SJCRH30 (cell line): ENCODE results near the gene CCT8. TPM values are rescaled to one million over a fixed set of nuclear protein-coding genes. Genes with fewer than 3 reads are reported as not detected.
A peak's percentile ranks its signal among the peaks of the same experiment; 100 is the strongest.

Source experiments
- DNase-seq, 2 experiments: peaks; one replicate each; pipeline ENCODE4 v3.0.0-alpha.2; 2015 to 2020
- H3K27ac ChIP-seq: fragments of 250-450 bp; sonication (Bioruptor Pico); 2 replicates; pipeline ENCODE4 v1.5.1; 2020; ENCODE audit warnings: mild to moderate bottlenecking, moderate library complexity
- H3K27me3 ChIP-seq: fragments of 250-450 bp; sonication (Bioruptor Pico); 2 replicates; pipeline ENCODE4 v1.5.1; 2020; ENCODE audit warnings: mild to moderate bottlenecking, moderate library complexity
- H3K36me3 ChIP-seq: fragments of 250-450 bp; sonication (Bioruptor Pico); 2 replicates; pipeline ENCODE4 v1.5.1; 2020; ENCODE audit warnings: mild to moderate bottlenecking, moderate library complexity
- H3K4me1 ChIP-seq: fragments of 250-450 bp; sonication (Bioruptor Pico); 2 replicates; pipeline ENCODE4 v1.5.1; 2020; ENCODE audit warnings: mild to moderate bottlenecking, moderate library complexity
- H3K4me3 ChIP-seq: fragments of 250-450 bp; sonication (Bioruptor Pico); 2 replicates; pipeline ENCODE4 v1.5.1; 2020; ENCODE audit warnings: mild to moderate bottlenecking, moderate library complexity
- H3K9me3 ChIP-seq: fragments of 250-450 bp; sonication (Bioruptor Pico); replicated peaks from 2 replicates; pipeline ENCODE4 v1.5.1; 2020; ENCODE audit warnings: mild to moderate bottlenecking, moderate library complexity
- total RNA-seq: library from RNA; depleted of rRNA; stranded (reverse); fragments of >200 nt; shearing (Covaris generic); gene quantifications from 2 replicates; pipeline ENCODE4 v1.2.3, GENCODE V29; 2014

Gene CCT8
- total RNA-seq, 1 experiment from 2014 or later: 460 TPM

DNA sequence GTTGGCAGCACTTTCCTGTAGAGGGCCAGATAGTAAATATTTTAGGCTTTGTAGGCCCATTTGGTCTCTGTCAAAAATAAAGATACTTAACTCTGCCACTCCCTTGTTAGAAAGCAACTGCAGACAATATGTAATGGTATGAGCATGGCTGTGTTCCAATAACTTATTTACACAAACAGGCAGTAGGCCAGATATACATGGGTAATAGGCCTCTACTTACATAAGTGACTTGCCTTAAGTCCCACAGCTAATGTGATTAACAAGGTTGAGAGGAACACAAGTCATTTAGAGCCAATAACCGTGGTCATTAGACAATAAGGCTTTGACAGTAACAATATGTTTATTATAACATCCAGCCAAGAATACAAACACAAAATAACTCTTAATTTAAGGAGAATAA, 17.4 kb downstream of the CCT8 start:
- H3K27me3 ChIP-seq: no peaks in the 10 kb centered on the region
- no peak overlapping the region for H3K27ac ChIP-seq
- H3K4me1 ChIP-seq: no peaks in the 10 kb centered on the region
- H3K4me3 ChIP-seq: no peak overlapping the region
- no peaks in the 10 kb centered on the region for H3K9me3 ChIP-seq
- no peak for DNase-seq
- H3K36me3 ChIP-seq: peaks cover 91% of the 10 kb centered on the region

DNA sequence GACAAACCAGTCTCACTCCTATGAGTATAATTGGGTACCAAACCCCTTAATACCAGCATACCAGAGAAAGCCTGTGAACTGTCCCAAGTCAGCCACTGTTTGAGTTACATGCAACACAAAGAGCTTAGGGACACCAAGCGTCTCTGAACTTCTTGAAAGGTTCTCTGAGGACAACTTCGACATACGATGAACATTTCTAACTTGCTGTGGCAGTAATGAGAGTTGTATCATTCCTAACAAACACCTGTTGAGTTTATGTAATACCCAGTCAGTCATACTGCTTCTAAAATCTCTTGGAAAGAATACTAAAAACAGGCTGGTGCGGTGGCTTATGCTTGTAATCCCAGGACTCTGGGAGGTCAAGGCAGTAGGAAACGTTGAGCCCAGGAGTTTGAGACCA, 18.4 kb downstream of the CCT8 start:
- Histone ChIP-seq H3K36me3 (peaks cover 91% of the 10 kb centered on the region), H3K9me3 (no peaks in the 10 kb centered on the region), H3K27ac (no peak overlapping the region), H3K27me3 (no peaks in the 10 kb centered on the region), H3K4me1 (no peaks in the 10 kb centered on the region), H3K4me3 (no peak overlapping the region)
- DNase-seq: no peak

DNA sequence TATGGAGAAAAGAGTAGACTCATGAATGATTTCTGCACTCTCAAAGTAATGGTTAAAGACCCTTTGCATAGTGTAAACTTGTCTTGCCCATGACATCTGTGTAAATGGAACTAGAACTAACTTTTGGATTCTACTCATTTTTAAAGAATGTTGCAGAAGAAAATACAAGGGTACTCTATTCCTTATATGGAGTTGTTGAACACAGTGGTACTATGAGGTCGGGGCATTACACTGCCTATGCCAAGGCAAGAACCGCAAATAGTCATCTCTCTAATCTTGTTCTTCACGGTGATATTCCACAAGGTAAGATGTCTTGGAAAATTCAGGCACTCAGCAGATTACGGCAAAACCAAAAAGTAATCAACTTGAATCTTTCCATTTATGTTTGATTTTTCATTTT, 19.8 kb downstream of the CCT8 start:
- no peak overlapping the region for H3K4me3 ChIP-seq
- H3K4me1 ChIP-seq: no peaks in the 10 kb centered on the region
- no peaks in the 10 kb centered on the region for H3K9me3 ChIP-seq
- DNase-seq: no peak
- no peaks in the 10 kb centered on the region for H3K27me3 ChIP-seq
- H3K27ac ChIP-seq: no peak overlapping the region
- peaks cover 91% of the 10 kb centered on the region for H3K36me3 ChIP-seq

DNA sequence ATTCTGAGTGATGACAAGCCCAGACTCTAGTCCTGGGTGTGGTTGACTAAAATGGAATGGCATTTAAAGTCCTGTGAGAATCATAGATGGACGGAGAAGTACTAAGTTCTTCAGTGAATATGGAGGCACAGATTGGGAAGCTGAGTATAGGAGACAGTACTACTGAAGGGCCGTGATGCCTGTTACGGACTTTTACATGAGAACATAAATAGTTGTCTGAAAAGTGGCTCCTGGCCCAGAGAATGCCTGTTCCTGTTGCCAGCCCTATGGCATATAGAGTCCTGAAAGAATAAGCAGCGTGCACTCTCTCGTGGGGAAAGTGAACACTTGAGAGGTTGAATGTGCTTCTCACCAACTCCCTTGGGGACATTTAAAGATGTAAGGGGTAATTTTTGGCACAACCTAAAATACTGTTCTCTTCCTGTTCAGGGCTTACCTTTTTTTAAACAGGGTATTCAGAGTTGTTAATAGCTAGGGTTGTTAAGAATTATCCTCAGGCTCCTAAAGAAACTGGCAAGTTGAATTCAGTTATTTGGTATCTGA, 20.4 kb downstream of the CCT8 start:
- H3K27ac ChIP-seq: no peak overlapping the region
- DNase-seq: no peak
- H3K36me3 ChIP-seq: peaks cover 92% of the 10 kb centered on the region

DNA sequence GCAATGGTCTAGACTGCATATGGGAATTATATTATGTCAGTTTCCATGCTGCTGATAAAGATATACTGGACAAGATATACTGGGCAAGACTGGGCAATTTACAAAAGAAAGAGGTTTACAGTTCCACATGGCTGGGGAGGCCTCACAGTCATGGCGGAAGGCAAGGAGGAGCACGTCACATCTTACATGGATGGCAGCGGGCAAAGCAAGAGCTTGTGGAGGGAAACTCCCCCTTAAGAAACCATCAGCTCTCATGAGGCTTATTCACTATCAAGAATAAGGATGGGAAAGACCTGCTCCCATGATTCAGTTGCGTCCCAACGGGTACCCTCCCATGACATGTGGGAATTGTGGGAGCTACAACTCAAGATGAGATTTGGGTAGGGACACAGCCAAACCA, 21.2 kb downstream of the CCT8 start:
- Histone ChIP-seq H3K4me1 (no peaks in the 10 kb centered on the region), H3K36me3 (peaks cover 91% of the 10 kb centered on the region), H3K27ac (no peak overlapping the region), H3K27me3 (no peaks in the 10 kb centered on the region), H3K4me3 (no peak overlapping the region), H3K9me3 (no peaks in the 10 kb centered on the region)
- no peak for DNase-seq

More for the DNA sequence above, 20.4 kb downstream of the CCT8 start:
- H3K4me3 ChIP-seq: no peak overlapping the region
- no peaks in the 10 kb centered on the region for H3K27me3 ChIP-seq
- H3K4me1 ChIP-seq: no peaks in the 10 kb centered on the region
- no peaks in the 10 kb centered on the region for H3K9me3 ChIP-seq

DNA sequence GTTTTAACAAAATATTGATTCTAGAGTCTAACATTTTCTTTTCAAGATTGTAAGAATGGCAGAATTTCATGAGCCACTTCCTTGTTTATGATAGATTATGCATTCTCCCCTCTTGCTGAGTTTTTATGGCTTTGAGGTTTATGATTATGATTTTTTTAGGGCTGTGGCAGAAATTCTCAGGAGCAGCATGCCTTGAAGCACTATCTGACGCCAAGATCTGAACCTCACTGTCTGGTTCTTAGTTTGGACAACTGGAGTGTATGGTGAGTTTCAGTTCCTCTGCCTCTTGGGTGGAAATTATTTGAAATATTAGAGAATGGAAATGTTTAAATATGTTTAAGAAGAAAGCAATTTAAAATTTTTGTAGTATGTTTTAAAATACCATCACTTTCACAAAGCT, 38.8 kb downstream of the CCT8 start:
- Histone ChIP-seq H3K27ac (no peak overlapping the region), H3K27me3 (no peaks in the 10 kb centered on the region), H3K36me3 (peaks cover 81% of the 10 kb centered on the region), H3K9me3 (no peaks in the 10 kb centered on the region), H3K4me3 (no peak overlapping the region), H3K4me1 (no peaks in the 10 kb centered on the region)
- no peak for DNase-seq

DNA sequence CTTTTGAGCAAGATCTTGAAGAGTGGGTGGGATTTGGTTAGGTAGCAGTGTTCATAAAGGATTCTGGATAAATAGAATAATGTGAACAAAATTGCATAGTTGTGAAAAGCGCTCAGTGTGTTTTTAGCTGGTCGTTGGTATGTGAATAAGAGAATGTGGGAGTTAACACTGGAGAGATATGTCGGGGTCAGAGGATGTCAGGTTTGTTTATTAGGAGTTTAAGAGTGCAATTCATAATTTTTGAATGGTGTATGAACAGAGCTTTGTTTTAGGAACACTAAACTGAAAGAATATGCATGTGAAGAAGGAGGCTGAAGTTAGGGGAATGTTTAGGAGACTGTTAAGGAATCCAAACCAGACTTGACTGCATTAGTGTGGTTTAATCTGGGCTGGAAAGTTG, 39.6 kb downstream of the CCT8 start:
- H3K4me1 ChIP-seq: no peaks in the 10 kb centered on the region
- peaks cover 80% of the 10 kb centered on the region for H3K36me3 ChIP-seq
- H3K4me3 ChIP-seq: no peak overlapping the region
- H3K9me3 ChIP-seq: no peaks in the 10 kb centered on the region
- H3K27me3 ChIP-seq: no peaks in the 10 kb centered on the region
- DNase-seq: no peak
- H3K27ac ChIP-seq: no peak overlapping the region

DNA sequence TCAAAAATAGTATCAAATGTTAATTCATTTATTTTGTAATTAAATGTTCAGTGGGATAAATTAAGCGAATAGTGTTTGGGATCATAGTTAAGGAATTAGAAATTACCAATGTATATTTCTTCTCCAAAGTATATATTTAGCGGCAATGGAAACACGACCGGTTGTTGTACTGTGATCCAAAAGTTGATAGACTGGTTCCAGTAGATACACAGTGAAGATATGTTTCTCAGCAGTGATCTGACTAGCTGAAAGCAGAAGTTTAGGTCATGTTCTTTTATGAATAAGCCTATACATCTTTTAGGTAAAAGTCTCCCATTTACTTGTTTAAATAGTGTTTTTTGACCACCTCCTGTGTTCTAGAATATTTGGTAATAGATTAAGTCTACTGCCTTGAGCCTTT, 40.1 kb downstream of the CCT8 start:
- Histone ChIP-seq H3K36me3 (peaks cover 80% of the 10 kb centered on the region), H3K9me3 (no peaks in the 10 kb centered on the region)
- no peak for DNase-seq

DNA sequence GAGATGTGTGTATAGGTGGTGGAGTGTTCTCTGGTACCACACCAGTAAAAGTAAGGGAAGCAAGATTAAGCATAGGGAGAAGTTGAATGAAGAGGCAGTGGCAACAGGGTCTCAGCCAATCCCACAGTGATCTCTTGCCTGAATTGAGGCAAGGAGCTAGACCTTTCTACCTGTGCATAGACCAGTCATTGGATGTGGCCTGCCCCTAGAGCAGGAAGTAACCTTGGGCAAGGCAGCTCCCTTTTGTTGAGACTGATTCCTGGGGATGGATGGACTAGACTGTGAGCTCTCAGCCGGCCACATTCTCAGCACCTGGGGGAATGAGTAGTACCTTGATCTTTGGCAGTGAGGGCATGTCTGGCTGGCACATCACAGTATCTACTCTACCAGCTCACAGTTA, 42.5 kb downstream of the CCT8 start:
- no peak for DNase-seq
- Histone ChIP-seq H3K27me3 (no peaks in the 10 kb centered on the region), H3K27ac (no peak overlapping the region), H3K9me3 (no peaks in the 10 kb centered on the region), H3K36me3 (peaks cover 62% of the 10 kb centered on the region), H3K4me3 (no peak overlapping the region), H3K4me1 (peaks cover 2% of the 10 kb centered on the region)

More for the DNA sequence above, 40.1 kb downstream of the CCT8 start:
- H3K4me1 ChIP-seq: no peaks in the 10 kb centered on the region
- no peak overlapping the region for H3K27ac ChIP-seq
- no peaks in the 10 kb centered on the region for H3K27me3 ChIP-seq
- no peak overlapping the region for H3K4me3 ChIP-seq

DNA sequence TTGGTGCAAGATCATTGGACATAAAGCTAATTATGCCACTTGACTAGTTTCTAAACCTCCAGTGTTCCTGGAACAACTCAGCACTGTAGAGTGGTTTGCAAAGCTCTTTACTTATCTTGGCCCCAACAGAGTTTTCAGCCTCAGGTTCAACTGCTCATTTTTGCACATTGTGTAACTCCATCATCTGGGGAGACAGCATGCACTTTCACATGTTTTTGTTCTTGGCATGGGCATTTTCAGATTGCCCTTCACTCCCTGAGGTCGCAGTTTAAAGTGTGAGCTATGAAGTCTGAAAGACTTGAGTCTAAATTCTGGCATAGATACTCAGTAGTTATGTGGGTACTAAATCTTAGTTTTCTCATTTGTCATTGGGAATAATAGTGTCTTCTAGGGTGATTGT, 43.9 kb downstream of the CCT8 start:
- no peak overlapping the region for H3K27ac ChIP-seq
- no peak for DNase-seq
- peaks cover 51% of the 10 kb centered on the region for H3K36me3 ChIP-seq

DNA sequence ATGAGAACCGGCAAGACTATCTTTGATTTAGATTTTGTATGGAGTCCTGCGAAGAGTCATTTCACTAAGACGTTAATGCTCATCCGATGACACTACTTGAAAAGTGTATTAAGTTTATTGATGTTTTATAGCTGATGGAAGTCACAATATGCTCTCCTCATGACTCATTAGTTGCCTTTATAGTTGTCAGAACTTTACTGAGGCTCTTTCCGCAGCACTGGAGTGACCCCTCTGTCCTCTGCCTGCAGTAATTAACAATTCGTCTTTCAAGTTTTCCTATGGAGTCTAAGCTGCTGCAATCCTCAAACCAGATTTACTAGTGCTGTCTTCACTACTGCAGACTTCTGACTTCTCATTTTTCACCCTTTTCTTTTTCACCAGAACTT, 48.1 kb downstream of the CCT8 start:
- Histone ChIP-seq H3K9me3 (no peaks in the 10 kb centered on the region), H3K36me3 (peaks cover 21% of the 10 kb centered on the region), H3K4me1 (peaks cover 11% of the 10 kb centered on the region), H3K27ac (peak overlapping the region; percentile 96; the same call in 1 of the 2 replicates), H3K27me3 (no peaks in the 10 kb centered on the region), H3K4me3 (peak overlapping the region; percentile 94)
- DNase-seq: peak in 1 of 2 experiments; percentile 12

More for the DNA sequence above, 43.9 kb downstream of the CCT8 start:
- no peak overlapping the region for H3K4me3 ChIP-seq
- no peaks in the 10 kb centered on the region for H3K9me3 ChIP-seq
- peaks cover 7% of the 10 kb centered on the region for H3K4me1 ChIP-seq
- no peaks in the 10 kb centered on the region for H3K27me3 ChIP-seq

DNA sequence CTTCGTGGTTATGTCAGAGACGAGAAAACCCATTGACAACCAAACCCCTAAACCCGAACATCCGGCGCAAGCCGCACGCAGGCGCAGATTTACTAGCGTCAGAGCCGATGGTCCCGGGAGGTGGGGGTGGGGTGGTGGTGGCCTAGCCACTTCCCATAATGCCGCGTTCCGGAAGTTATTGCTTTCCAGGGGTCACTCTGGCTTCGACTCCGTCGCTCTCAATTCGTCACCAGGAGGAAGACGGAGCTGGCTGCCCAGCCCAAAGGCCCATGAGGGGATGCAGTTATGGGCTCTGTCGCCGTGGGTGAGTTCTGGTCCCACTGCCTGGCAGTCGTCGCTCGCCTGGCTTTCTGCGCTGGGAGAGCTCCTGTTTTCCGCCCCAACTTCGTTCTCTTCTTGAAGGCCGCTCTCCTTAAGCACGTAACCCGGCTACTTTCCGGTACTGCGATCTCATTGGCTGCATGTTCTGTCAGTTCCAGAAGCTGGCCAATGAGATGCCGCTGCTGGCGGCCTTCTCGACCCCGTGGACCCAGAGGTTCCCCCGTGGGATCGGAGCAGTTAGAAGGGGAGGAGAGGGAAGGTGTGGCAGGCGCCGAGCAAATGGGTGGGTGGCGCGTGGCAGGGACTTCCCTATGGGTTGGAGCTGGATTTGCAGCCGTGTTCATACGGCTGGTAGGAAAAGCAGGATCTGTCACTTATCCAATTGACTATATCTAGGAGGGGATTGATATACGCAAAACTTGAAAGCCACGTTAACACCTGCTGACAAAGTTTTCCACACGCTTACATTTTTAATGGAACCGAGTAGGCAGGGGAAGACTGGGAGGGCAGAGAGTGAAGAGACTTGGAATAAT, 48.7 kb downstream of the CCT8 start, which contains the start of gene USP16:
Gene USP16 (plus strand): TSS at position 195 of the 854 bp plus-strand sequence. CDS start 3,246 bp downstream, outside the sequence.
- DNase-seq: peak; percentile 95 to 98
- Histone ChIP-seq H3K27ac (peak within 1 kb of the TSS; percentile 96), H3K27me3 (no peaks in the 10 kb centered on the region), H3K9me3 (no peaks in the 10 kb centered on the region), H3K36me3 (peaks cover 15% of the 10 kb centered on the region), H3K4me1 (peaks cover 11% of the 10 kb centered on the region), H3K4me3 (peak within 1 kb of the TSS; percentile 94)

DNA sequence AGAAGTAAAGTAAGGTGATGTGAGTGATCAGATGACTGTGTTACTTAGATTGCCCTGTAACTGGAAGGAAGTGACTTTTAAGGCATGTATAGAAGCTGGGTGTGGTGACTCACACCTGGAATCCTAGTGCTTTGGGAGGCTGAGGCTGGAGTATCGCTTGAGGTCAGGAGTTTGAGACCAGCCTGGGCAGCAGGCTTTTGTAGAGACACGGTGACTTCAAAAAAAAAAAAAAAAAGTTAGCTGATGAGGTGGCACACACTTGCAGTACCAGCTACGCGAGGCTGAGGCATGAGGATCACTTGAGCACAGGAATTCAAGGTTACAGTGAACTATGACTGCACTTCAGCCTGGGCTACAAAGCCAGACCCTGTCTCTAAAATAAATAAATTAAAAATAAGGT, 51.3 kb downstream of the CCT8 start:
- Histone ChIP-seq H3K27ac (no peak overlapping the region), H3K27me3 (no peaks in the 10 kb centered on the region), H3K9me3 (no peaks in the 10 kb centered on the region), H3K36me3 (no peaks in the 10 kb centered on the region), H3K4me3 (no peak overlapping the region), H3K4me1 (peaks cover 15% of the 10 kb centered on the region)
- DNase-seq: no peak

DNA sequence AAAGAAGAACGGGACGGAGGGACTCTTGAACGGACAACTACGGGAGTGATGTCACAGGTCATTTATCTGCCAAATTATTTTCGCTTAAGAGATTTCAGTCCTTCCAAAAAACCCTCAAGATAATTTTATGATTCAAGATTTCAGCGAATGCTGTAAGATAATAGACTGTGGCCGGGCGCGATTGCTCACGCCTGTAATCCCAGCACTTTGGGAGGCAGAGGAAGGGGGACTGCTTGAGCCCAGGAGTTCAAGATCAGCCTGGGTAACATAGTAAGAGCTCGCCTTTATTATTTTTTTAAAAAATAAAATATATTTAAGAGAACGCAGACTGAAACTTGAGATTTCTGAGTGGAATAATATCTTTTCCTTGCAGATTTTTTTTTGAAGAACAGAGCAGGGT, 54.9 kb downstream of the CCT8 start:
- peaks cover 4% of the 10 kb centered on the region; the same call in 1 of the 2 replicates for H3K4me1 ChIP-seq
- peak overlapping the region; percentile 49 for H3K27ac ChIP-seq
- no peak for DNase-seq
- H3K27me3 ChIP-seq: no peaks in the 10 kb centered on the region
- no peaks in the 10 kb centered on the region for H3K36me3 ChIP-seq
- H3K4me3 ChIP-seq: peak overlapping the region; percentile 83
- H3K9me3 ChIP-seq: no peaks in the 10 kb centered on the region

DNA sequence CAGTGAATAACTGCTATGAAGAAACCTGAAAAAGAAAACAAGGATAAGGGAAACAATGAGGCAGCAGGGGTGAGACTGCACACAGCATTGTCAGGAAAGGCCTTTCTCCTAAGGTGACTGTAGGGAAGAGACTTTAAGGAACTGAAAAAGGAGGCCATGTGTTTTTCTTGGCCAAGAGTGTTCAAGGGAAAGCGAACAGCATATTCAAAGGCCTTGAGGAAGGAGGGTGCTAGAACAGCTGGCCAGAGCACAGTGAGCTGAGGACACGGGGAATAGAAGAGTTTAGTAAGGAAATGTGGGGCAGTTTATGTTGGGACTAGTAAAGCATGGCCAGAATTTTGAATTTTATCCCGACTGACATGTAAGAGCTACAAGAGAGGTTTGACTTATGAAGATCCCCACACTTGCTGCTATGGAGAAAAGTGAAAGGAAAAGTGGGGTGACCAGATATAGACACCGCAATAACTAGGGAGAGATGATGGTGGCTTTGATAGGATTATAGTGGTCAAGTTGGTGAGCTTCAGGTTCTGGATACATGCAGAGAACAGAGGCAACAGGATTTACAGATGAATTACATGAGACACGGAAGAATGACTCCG, 55.7 kb downstream of the CCT8 start:
- H3K4me3 ChIP-seq: peak overlapping the region; percentile 83; the same call in 1 of the 2 replicates
- peaks cover 4% of the 10 kb centered on the region; the same call in 1 of the 2 replicates for H3K4me1 ChIP-seq
- no peak overlapping the region for H3K27ac ChIP-seq
- H3K9me3 ChIP-seq: no peaks in the 10 kb centered on the region
- H3K36me3 ChIP-seq: no peaks in the 10 kb centered on the region
- no peak for DNase-seq
- H3K27me3 ChIP-seq: no peaks in the 10 kb centered on the region
